Motor neuron (in vitro differentiated cells): ENCODE measurements around the gene ANKRD30A. TPM values are rescaled to one million over a fixed set of nuclear protein-coding genes. Genes with fewer than 3 reads are reported as not detected.
"Not testable (repeated sequence)": the region's sequence is repeated elsewhere in the genome, so short reads cannot be mapped to it uniquely, and the experiment has no call there.

ENCODE experiments used
- ATAC-seq, 8 experiments: fragments of 200-7000 bp; cut with Tn5 transposase; replicated peaks in 6 of 8; 2 replicates each; pipeline ENCODE4 v1.8.0; 2021; ENCODE audit warnings: mild to moderate bottlenecking in 8 of 8, moderate library complexity in 8 of 8
- H3K27ac ChIP-seq, 2 donors: fragments of 250-450 bp; sonication (Bioruptor Pico); 2 replicates each; pipeline ENCODE4 v1.9.0; 2021; ENCODE audit warnings: antibody characterized with exemption in 2 of 2, mild to moderate bottlenecking in 2 of 2, moderate library complexity in 1 of 2
- H3K4me1 ChIP-seq, 2 donors: fragments of 250-450 bp; sonication (Bioruptor Pico); replicated peaks in 1 of 2; 2 replicates each; pipeline ENCODE4 v1.6.1; 2021; ENCODE audit warnings: antibody characterized with exemption in 2 of 2, mild to moderate bottlenecking in 2 of 2, moderate library complexity in 1 of 2
- H3K4me3 ChIP-seq, 5 donors: fragments of 250-450 bp; sonication (Bioruptor Pico); 2 replicates each; pipeline ENCODE4 v1.9.0; 2021; ENCODE audit warnings: antibody characterized with exemption in 5 of 5, mild to moderate bottlenecking in 5 of 5, moderate library complexity in 4 of 5
- WGBS, 10 experiments: fragments of 450-650 bp; shearing (Covaris generic); methylation state at CpG; one replicate each; pipeline ENCODE4 v1.0.0; 2022; 5-methylcytosine and 5-hydroxymethylcytosine counted together
- in situ Hi-C, 9 experiments: fragments of 400-800 bp; cut with MboI; loops; one replicate each; pipeline ENCODE4 v1.15.0; 2021; ENCODE audit warnings: low sequenced_read_pairs in 9 of 9, low pct_unique_long_range_greater_than_20kb in 2 of 9; ENCODE audit not compliant: unreplicated experiment in 9 of 9
- total RNA-seq, 8 experiments: library from RNA; unstranded; fragments of 300-600 nt; gene quantifications; 2 replicates each; pipeline versions ENCODE4 v1.2.3 to v1.2.4, GENCODE V29; 2022

Gene ANKRD30A
- total RNA-seq, 8 experiments from 2014 or later, result 0.14 to 0.52 (median 0.18) TPM; not detected in 4

DNA sequence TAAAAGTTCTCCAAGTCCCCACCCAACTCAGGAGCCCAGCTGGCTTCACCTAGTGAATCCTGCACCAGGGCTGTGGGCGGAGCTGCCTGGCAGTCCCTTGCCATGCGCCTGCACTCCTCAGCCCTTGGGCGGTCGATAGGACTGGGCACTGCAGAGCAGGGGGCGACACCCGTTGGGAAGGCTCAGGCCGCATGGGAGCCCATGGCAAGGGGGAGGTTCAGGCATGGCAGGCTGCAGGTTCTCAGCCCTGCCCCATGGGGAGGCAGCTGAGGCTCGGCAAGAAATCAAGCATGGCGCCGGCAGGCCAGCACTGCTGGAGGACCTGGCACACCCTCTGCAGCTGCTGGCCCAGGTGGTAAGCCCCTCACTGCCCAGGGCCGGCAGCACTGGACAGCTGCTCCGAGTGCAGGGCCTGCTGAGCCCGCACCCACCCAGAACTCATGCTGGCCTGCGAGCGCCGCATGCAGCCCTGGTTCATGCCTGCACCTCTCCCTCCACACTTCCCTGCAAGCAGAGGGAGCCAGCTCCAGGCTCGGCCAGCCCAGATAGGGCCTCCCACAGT lies 149.9 kb downstream of the ANKRD30A start:
- Histone ChIP-seq H3K4me3 (no peak overlapping the region), H3K4me1 (no peaks in the 10 kb centered on the region), H3K27ac (no peak overlapping the region)
- in situ Hi-C loops, result no loop called here
- 50 to 80% (median 60%) methylated on average over 1 to 2 of the region's 17 CpGs; no CpG with 5 or more reads in 7 of the 10 experiments for WGBS, 10 experiments
- ATAC-seq, result no peak

DNA sequence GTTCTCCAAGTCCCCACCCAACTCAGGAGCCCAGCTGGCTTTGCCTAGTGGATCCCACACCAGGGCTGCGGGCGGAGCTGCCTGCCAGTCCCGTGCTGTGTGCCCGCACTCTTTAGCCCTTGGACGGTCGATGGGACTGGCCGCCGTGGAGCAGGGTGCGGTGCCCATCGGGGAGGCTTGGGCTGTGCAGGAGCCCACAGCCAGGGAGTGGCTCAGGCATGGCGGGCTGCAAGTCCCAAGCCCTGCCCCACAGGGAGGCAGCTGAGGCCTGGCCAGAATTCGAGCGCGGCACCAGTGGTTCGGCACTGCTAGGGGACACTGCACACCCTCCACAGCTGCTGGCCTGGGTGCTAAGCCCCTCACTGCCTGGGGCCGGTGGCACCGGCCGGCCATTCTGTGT lies 159.7 kb downstream of the ANKRD30A start:
- H3K4me3 ChIP-seq, result no peak overlapping the region
- no peak for ATAC-seq
- H3K4me1 ChIP-seq, result no peaks in the 10 kb centered on the region
- 56 to 100% (median 93%) methylated on average over 3 to 12 of the region's 18 CpGs; no CpG with 5 or more reads in 7 of the 10 experiments for WGBS, 10 experiments
- H3K27ac ChIP-seq, result no peak overlapping the region
- in situ Hi-C loops, result no loop called here

DNA sequence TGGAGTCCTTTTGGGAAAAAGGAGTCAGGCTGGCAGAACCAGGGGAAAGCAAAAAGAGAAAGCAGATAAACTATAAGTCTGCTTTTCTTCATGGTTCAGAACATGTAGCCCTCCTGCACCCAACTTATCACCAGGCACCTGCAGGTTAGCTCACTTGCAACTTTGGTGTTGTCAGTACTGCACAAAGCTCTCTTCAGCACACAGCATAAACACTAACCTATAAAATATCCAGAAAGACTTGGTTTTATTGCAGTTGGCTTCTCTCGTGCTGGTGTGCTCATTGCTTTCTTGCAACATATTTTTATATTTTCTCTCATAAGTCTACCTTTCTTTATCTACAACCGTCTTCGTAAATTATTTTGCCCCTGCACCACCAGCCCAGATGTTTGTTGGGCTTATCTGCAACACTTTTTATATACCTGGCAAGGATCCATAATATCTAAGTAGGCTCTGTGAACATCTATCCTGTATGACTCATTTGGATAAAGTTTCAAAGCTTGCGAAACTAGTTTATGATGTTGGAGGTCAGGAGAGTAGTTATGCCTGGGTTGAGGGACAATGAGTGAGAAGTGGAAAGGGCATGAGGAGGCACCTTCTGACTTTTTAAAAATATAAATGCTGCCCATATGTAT lies 164.6 kb downstream of the ANKRD30A start:
- ATAC-seq, result no peak
- WGBS, 10 experiments, result 11 to 89% (median 38%) methylated on average over 1 to 4 of the region's 4 CpGs; no CpG with 5 or more reads in 1 of the 10 experiments

DNA sequence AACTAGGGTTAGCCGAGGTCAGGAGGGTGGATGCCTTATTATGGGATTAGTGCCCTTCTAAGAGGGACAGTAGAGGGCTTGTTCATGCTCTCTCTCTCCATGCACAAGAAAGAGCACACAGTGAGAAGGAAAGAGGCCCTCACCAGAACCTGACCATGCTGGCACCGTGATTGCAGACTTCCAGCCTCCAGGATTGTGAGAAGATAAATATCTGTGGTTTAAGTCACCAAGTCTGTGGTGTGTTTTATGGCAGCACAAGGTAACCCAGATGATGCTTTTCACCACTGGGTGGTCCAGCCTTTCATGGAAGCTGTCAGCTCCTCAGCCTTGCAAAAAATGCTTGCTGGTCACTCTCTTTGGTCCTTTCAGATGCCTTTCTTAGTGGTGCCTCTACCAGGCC lies 175.9 kb downstream of the ANKRD30A start:
- in situ Hi-C loops, result no loop called here
- H3K4me1 ChIP-seq, result no peaks in the 10 kb centered on the region
- ATAC-seq, result no peak
- H3K4me3 ChIP-seq, result no peak overlapping the region
- no peak overlapping the region for H3K27ac ChIP-seq
- 0 to 17% (median 0%) methylated on average over 1 to 2 of the region's 2 CpGs; no CpG with 5 or more reads in 7 of the 10 experiments for WGBS, 10 experiments

More for the DNA sequence above, 164.6 kb downstream of the ANKRD30A start:
- in situ Hi-C loops, result no loop called here
- Histone ChIP-seq H3K27ac (no peak overlapping the region), H3K4me1 (no peaks in the 10 kb centered on the region), H3K4me3 (no peak overlapping the region)

DNA sequence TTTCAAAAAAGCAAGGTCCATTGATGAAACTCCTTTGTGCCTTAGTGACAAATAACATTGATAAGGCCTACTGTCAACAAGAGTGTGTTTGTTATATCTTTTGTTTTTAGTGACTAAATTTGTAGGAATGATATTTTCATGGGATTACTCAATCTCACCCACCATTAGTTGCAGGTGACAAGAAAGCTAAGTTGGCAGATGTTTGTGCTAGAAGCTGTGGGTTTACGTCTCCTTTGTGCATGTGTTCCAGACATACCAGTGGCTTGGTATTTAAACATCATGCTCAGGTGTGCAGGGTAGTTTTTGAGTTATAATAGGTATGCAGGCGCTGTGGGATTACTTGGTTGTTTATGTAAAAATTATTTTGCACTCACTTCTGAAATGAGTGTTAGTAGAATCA lies 178.6 kb downstream of the ANKRD30A start:
- Histone ChIP-seq H3K4me3 (no peak overlapping the region), H3K4me1 (no peaks in the 10 kb centered on the region), H3K27ac (no peak overlapping the region)
- ATAC-seq, result no peak
- in situ Hi-C loops, result no loop called here
- 0 to 100% (median 20%) methylated on average over 1 to 2 of the region's 2 CpGs; no CpG with 5 or more reads in 1 of the 10 experiments for WGBS, 10 experiments

DNA sequence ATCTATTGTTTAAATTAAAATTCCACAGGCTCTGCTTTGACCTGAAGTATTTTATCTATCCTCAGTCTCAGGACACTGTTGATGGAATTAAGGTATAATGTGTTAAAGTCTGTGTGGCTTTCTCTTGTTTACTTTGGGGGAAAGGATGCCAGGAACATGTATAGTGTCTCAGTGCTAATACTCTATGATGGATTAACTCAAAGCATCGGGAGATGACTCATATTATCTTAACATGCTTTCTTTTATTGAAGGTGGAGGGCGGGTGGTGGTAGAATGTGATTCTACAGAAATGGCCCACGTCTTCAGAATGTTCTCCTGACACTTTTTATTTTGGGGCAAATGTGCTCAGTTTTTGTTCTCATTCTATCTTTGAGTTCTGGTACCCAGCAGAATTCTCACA lies 189.0 kb downstream of the ANKRD30A start:
- no peak overlapping the region for H3K4me3 ChIP-seq
- in situ Hi-C loops, result no loop called here
- 4 to 78% (median 40%) methylated on average over 1 to 3 of the region's 3 CpGs; no CpG with 5 or more reads in 3 of the 10 experiments for WGBS, 10 experiments
- H3K27ac ChIP-seq, result no peak overlapping the region
- ATAC-seq, result no peak
- H3K4me1 ChIP-seq, result no peaks in the 10 kb centered on the region

DNA sequence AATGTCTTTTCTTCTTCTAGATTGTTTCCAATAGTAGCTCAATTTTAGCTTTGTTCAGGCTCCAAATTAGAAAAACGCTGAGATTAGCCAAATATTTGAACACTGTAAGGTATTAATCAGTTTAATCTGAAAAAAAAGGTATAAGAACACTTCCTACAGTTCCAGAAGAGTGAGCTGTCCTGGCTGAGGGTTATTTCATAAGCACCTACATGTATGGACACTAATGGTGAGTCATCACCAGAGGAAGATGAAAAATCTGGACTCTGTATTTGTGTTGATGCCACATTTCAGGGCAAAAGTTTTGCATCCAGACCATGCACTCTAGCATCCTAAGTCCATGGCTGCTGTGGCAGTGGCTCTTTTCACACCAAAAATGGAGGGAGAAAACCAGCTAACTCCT lies 189.5 kb downstream of the ANKRD30A start:
- 0 to 71% (median 8%) methylated on average over 1 of the region's 1 CpG; no CpG with 5 or more reads in 2 of the 10 experiments for WGBS, 10 experiments
- ATAC-seq, result no peak
- in situ Hi-C loops, result no loop called here
- Histone ChIP-seq H3K27ac (no peak overlapping the region), H3K4me1 (no peaks in the 10 kb centered on the region), H3K4me3 (no peak overlapping the region)

DNA sequence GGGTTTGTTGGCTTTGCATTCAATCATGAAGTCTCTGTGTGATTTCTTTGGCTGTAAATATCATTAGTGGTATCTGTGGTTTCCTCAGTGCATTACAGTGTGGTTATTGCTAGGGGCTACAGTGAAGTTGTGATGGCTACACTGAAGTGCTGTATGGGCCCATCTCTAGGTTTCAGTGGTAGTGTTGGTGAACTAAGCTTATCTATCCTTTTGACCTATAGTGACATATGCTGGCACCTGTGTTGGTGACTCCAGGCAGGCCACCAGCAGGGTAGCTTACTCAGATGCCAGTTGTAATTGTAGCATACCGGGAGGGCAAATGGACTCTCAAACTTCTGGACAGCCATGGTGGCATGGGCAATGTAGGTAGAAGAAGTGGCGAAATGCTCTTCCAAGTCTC lies 219.0 kb downstream of the ANKRD30A start:
- H3K4me3 ChIP-seq, result no peak overlapping the region
- in situ Hi-C loops, result no loop called here
- no peaks in the 10 kb centered on the region for H3K4me1 ChIP-seq
- H3K27ac ChIP-seq, result no peak overlapping the region
- ATAC-seq, result no peak
- 0 to 100% (median 40%) methylated on average over 1 to 2 of the region's 2 CpGs; no CpG with 5 or more reads in 4 of the 10 experiments for WGBS, 10 experiments

DNA sequence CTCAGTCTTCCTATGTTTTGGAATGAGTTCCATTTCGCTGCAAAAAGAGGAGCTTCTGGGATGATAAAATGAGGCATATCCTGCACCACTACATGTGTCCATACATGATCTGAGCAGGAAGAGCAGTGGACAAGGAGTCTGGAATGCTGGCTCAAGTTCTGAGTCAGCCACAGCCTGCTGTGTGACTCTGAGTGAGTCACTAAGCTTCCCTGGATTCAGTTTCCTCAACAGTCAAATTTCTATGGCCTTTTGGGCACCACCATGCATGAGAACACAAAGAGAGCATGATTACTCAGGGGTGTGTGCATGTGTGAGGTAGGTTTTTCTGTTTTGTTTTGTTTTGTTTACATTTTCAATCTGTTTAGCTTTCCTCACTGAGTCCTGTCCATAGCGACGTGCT lies 254.6 kb downstream of the ANKRD30A start:
- H3K27ac ChIP-seq, result no peak overlapping the region
- H3K4me1 ChIP-seq, result no peaks in the 10 kb centered on the region
- WGBS, 10 experiments, result 0 to 80% (median 48%) methylated on average over 1 to 3 of the region's 3 CpGs; no CpG with 5 or more reads in 4 of the 10 experiments
- H3K4me3 ChIP-seq, result no peak overlapping the region
- no peak for ATAC-seq
- in situ Hi-C loops, result no loop called here

DNA sequence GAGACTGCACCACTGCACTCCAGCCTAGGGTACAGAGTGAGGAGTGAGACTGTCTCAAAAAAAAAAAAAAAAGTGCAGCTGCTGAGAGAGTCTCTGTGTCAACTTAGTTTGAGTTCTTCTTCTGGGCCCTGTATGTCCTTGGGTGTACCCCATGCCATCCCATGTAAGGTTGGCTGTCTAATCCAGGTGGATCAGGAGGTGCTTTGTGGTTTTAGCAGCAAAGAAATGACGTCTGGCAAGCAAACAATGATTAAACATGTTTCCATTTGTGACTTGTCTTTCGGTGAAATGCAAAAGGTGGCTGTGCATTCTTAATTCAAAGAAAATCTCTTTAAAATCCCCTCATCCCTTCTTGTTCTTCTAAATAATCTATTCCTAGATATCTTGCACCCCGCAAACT lies 255.9 kb downstream of the ANKRD30A start:
- H3K4me3 ChIP-seq, result no peak overlapping the region
- H3K27ac ChIP-seq, result no peak overlapping the region
- no peaks in the 10 kb centered on the region for H3K4me1 ChIP-seq
- no peak for ATAC-seq
- in situ Hi-C loops, result no loop called here
- 18 to 100% (median 62%) methylated on average over 2 to 3 of the region's 3 CpGs; no CpG with 5 or more reads in 2 of the 10 experiments for WGBS, 10 experiments

DNA sequence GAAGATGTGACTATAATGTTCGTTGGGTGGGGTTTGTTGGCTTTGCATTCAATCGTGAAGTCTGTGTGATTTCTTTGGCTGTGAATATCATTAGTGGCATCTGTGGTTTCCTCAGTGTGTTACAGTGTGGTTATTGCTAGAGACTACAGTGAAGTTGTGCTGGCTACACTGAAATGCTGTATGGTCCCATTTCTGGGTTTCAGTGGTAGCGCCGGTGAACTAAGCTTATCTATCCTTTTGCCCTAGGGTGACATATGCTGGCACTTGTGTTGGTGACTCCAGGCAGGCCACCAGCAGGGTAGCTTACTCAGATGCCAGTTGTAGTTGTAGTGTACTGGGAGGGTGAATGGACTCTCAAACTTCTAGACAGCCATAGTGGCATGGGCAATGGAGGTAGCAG lies 259.5 kb downstream of the ANKRD30A start:
- in situ Hi-C loops, result no loop called here
- no peak for ATAC-seq
- 0 to 86% (median 55%) methylated on average over 1 to 4 of the region's 4 CpGs for WGBS, 10 experiments
- Histone ChIP-seq H3K27ac (no peak overlapping the region), H3K4me1 (no peaks in the 10 kb centered on the region), H3K4me3 (no peak overlapping the region)

DNA sequence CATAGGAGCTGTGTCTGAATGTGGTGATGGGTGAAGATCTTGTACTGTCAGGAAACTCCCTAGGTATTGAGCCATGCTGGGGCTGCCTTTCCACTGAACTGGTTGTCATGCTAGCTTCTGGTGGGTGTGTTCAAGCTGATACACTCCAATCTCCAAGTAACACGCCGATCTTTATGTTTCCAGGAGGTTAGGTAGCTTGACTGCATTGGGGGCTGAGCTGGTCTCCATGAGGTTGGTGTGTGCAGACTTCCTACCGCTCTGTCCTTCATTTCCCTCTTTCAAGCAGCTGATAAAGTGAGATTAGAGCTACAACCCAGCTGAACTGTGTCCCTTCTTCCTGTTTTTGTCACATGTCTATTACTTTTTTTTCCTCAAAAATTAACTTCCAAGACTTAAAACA lies 265.5 kb downstream of the ANKRD30A start:
- 0 to 100% (median 23%) methylated on average over 1 to 3 of the region's 3 CpGs; no CpG with 5 or more reads in 3 of the 10 experiments for WGBS, 10 experiments
- no peaks in the 10 kb centered on the region for H3K4me1 ChIP-seq
- in situ Hi-C loops, result no loop called here
- H3K27ac ChIP-seq, result no peak overlapping the region
- H3K4me3 ChIP-seq, result no peak overlapping the region
- ATAC-seq, result no peak

DNA sequence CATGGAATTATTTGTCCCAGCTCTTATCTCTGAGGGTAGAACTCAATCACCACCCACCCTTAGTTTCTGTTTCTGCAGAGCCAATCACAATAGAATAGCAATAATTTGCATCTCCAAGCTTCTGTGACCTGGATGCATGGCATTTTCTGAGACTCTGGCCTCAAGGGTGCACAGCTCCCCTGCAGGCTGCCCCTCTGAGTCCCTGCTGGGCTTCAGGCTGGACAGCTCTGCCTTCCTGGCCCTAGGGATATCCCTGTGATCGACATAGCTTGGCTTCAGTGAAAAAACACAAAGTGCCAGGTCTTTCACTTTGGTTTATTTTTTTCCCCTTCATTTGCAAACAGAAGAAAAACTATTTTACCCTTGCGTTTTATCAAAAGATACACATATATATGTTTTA lies 275.4 kb downstream of the ANKRD30A start:
- in situ Hi-C loops, result loop anchor here in 1 of 9 experiments (25.0 kb wide), 1 partner anchor 112 kb away; no protein-coding TSS in a partner anchor
- H3K4me1 ChIP-seq, H3K27ac ChIP-seq, H3K4me3 ChIP-seq: not testable (repeated sequence)
- peak in 2 of 8 experiments; percentile 65 to 73 for ATAC-seq
- WGBS, 10 experiments, result 0 to 100% (median 12%) methylated on average over 1 to 2 of the region's 2 CpGs; no CpG with 5 or more reads in 2 of the 10 experiments
